Measurements from ENCODE around the gene ZDHHC9.

ZDHHC9 gene

DNA sequence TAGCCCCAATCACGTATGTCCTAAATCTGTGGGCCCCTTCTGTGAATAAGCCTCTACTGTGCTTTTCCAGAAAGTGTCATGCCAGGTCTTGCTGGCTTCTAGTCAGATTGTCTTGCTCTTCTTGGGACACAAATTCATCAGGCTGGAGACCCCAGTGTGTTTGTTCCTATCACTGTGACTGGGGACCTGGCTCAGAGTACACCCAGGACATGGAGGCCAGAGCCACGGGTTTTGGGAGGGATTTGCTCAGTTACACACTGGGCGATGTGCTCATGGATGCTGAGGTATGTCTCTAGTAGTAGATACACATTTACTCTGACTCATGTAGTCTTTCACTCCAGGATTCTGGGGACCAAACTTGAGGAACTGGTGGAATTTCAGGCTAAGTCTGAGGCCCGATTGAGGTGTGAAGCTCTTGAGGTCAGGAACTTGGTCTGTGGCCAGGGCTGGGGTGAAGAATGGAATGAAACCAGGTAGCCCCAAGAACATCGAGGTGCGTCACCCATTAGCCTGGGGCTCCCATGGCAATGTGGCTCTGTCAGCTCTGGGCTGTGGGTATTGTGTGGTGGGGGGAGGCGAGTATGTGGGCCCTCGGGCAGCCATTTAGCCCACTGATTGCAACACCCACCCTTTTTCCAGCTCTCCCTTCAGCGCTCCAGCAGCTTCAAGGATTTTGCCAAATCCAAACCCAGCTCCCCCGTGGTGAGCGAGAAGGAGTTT lies 56.2 kb downstream of the ZDHHC9 start:
- Histone ChIP-seq H3K9me3 (ENCODE audit: low read depth, low read length) (no peaks in the 10 kb centered on the region), H3K27ac (no peak overlapping the region), H3K9ac (ENCODE audit: insufficient read length) (no peak overlapping the region), H3K36me3 (ENCODE audit: insufficient read depth, low read length) (no peaks in the 10 kb centered on the region), H3K4me3 (no peak overlapping the region)
- TF ChIP-seq FOXP2 (optimal IDR thresholded peaks at IDR 0.05; ENCODE audit: control extremely low read depth, extremely low read length, insufficient read depth): no peak
- TF ChIP-seq POLR2AphosphoS5 (IDR thresholded peaks at IDR 0.05; ENCODE audit: borderline replicate concordance, low read depth, low read length): no peak
- no peak for TF ChIP-seq EZH2 (IDR thresholded peaks at IDR 0.05)
- no peak for DNase-seq (ENCODE audit: low read depth, low spot score)

DNA sequence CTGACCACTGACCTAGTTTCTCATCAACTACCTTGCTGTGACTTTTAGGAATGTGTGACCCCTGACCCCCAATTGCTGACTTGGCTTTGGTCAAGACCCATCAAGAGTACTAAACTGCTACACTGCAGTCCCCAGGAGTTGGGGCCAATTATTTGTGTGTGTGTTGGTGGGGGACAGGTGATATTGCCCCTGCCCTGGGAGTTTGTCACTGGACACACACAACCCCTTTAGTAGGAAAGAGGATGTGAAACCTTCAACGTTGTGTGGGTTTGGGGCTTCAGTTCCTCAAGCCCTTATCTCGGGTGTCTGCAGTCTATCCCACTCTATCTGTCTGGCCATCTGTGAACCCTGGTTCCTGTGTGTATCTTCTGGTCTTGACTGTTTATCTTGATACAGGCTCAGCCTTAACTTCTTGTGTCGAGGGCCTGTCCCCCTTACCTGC lies 57.5 kb downstream of the ZDHHC9 start:
- no peak for DNase-seq (ENCODE audit: low read depth, low spot score)
- H3K9ac ChIP-seq (ENCODE audit: insufficient read length): no peak overlapping the region
- H3K27ac ChIP-seq: no peak overlapping the region
- no peaks in the 10 kb centered on the region for H3K9me3 ChIP-seq (ENCODE audit: low read depth, low read length)
- no peak for TF ChIP-seq POLR2AphosphoS5 (IDR thresholded peaks at IDR 0.05; ENCODE audit: borderline replicate concordance, low read depth, low read length)
- no peak for TF ChIP-seq FOXP2 (optimal IDR thresholded peaks at IDR 0.05; ENCODE audit: control extremely low read depth, extremely low read length, insufficient read depth)
- no peak for TF ChIP-seq EZH2 (IDR thresholded peaks at IDR 0.05)
- no peaks in the 10 kb centered on the region for H3K36me3 ChIP-seq (ENCODE audit: insufficient read depth, low read length)
- H3K4me3 ChIP-seq: no peak overlapping the region

DNA sequence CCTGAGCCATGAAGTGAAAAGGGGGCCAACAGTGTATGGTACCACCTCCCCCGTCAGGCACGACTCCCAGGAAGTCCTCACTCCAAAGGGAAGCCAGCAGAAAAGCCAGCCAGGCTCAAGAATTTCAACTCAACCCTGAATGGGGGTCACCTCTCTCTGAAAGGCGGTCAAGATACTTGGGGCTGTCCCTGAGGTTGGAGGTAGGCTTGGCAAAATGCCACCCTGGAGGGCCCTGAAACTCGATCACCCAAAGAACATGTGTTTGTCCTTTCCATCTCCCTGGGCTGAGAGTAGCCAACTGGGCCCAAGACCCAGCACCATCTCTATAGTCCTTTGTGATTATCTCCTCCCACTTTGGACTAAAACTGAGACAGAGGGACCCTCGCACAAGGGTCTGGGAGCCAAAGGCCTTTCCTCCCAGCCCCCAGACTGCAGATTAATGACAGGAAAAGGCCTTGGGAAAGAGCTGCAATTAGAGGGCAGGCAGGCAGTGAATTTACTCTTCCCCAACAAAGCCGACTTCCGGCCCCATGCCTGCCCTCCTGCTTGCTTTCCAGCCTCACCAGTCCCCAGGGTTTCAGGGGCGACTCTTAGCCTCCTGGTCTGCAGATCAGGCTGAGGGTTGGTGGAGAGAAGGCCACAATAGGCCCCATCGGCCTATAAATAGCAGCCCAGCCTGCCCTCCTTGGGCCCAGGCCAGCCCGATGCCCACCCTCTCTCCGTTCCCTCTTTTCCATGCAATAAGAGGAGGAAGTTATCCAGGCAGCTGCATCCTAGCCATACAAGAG lies 58.3 kb downstream of the ZDHHC9 start:
- H3K27ac ChIP-seq: no peak overlapping the region

DNA sequence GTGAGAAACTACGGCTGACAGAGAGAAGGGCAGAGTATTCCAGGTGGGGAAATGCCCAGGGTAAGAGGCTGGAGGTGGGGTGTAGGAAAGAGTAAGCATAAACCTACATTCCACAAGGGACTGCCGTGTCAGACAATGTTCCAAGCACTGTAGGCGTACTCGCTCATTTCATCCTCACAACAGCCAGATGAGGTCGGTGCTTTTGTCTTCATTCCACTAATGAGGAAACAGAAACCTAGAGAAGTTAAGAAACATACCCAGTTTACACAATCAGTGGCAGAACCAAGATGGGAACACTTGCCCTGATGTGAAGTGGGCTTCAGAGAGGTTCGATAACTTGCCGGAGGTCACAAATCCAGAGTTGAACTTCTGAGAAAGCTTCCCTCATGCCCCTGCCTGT lies 59.3 kb downstream of the ZDHHC9 start:
- no peak overlapping the region for H3K9ac ChIP-seq (ENCODE audit: insufficient read length)
- DNase-seq (ENCODE audit: low read depth, low spot score): no peak
- TF ChIP-seq FOXP2 (optimal IDR thresholded peaks at IDR 0.05; ENCODE audit: control extremely low read depth, extremely low read length, insufficient read depth) (no peak), POLR2AphosphoS5 (IDR thresholded peaks at IDR 0.05; ENCODE audit: borderline replicate concordance, low read depth, low read length) (no peak), EZH2 (IDR thresholded peaks at IDR 0.05) (no peak)
- no peaks in the 10 kb centered on the region for H3K9me3 ChIP-seq (ENCODE audit: low read depth, low read length)
- H3K27ac ChIP-seq: no peak overlapping the region
- no peak overlapping the region for H3K4me3 ChIP-seq
- H3K36me3 ChIP-seq (ENCODE audit: insufficient read depth, low read length): no peaks in the 10 kb centered on the region

More for the DNA sequence above, 58.3 kb downstream of the ZDHHC9 start:
- Histone ChIP-seq H3K9ac (ENCODE audit: insufficient read length) (no peak overlapping the region), H3K36me3 (ENCODE audit: insufficient read depth, low read length) (no peaks in the 10 kb centered on the region), H3K9me3 (ENCODE audit: low read depth, low read length) (no peaks in the 10 kb centered on the region), H3K4me3 (no peak overlapping the region)
- no peak for TF ChIP-seq EZH2 (IDR thresholded peaks at IDR 0.05)
- no peak for TF ChIP-seq POLR2AphosphoS5 (IDR thresholded peaks at IDR 0.05; ENCODE audit: borderline replicate concordance, low read depth, low read length)
- TF ChIP-seq FOXP2 (optimal IDR thresholded peaks at IDR 0.05; ENCODE audit: control extremely low read depth, extremely low read length, insufficient read depth): no peak
- DNase-seq (ENCODE audit: low read depth, low spot score): no peak

DNA sequence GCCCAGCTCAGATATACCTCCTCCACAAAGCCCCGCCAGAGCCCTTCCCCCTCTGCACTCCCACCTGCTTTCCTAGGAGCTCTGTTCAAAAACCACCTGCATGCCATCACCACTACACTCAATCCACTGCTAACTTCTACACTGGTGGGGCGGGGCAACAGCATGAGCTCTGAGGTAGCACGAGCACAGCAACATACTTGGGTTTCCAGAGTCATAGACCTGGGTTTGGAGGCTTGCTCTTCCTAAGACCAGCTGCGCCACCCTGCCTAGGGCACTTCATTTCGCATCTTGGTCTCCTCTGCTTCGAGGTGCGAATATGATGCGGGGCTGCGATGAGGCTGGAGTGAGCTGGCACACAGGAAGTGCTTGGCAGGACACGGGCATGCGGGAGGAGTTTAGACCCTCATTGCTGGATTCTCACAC lies 60.4 kb downstream of the ZDHHC9 start:
- TF ChIP-seq POLR2AphosphoS5 (IDR thresholded peaks at IDR 0.05; ENCODE audit: borderline replicate concordance, low read depth, low read length) (no peak), EZH2 (IDR thresholded peaks at IDR 0.05) (no peak), FOXP2 (optimal IDR thresholded peaks at IDR 0.05; ENCODE audit: control extremely low read depth, extremely low read length, insufficient read depth) (no peak)
- H3K36me3 ChIP-seq (ENCODE audit: insufficient read depth, low read length): no peaks in the 10 kb centered on the region
- no peak overlapping the region for H3K27ac ChIP-seq
- no peak for DNase-seq (ENCODE audit: low read depth, low spot score)
- H3K9me3 ChIP-seq (ENCODE audit: low read depth, low read length): no peaks in the 10 kb centered on the region
- no peak overlapping the region for H3K9ac ChIP-seq (ENCODE audit: insufficient read length)
- H3K4me3 ChIP-seq: no peak overlapping the region

DNA sequence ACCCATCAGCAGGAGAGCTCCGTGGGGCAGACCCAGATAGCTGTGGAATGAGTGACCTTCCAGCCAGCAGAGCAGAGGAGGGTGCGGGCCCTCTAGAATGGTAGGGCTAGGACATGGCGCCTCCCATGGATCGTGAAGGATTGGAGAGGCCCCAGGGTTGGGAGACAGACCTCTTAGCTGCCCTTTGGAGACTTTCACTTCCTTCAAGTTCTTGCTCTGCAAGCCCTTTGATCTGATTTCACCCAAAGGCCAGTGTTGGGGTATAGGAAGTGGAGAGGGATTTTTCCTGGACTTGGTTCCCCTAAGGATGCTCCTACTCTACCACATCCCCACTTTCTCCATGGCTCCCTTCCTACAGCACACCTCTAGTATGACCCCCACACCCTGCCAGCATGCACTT lies 61.0 kb downstream of the ZDHHC9 start:
- H3K9me3 ChIP-seq (ENCODE audit: low read depth, low read length): no peaks in the 10 kb centered on the region
- DNase-seq (ENCODE audit: low read depth, low spot score): no peak
- H3K4me3 ChIP-seq: no peak overlapping the region
- no peak for TF ChIP-seq POLR2AphosphoS5 (IDR thresholded peaks at IDR 0.05; ENCODE audit: borderline replicate concordance, low read depth, low read length)
- no peak for TF ChIP-seq EZH2 (IDR thresholded peaks at IDR 0.05)
- TF ChIP-seq FOXP2 (optimal IDR thresholded peaks at IDR 0.05; ENCODE audit: control extremely low read depth, extremely low read length, insufficient read depth): no peak
- H3K27ac ChIP-seq: no peak overlapping the region
- H3K9ac ChIP-seq (ENCODE audit: insufficient read length): no peak overlapping the region
- H3K36me3 ChIP-seq (ENCODE audit: insufficient read depth, low read length): no peaks in the 10 kb centered on the region

DNA sequence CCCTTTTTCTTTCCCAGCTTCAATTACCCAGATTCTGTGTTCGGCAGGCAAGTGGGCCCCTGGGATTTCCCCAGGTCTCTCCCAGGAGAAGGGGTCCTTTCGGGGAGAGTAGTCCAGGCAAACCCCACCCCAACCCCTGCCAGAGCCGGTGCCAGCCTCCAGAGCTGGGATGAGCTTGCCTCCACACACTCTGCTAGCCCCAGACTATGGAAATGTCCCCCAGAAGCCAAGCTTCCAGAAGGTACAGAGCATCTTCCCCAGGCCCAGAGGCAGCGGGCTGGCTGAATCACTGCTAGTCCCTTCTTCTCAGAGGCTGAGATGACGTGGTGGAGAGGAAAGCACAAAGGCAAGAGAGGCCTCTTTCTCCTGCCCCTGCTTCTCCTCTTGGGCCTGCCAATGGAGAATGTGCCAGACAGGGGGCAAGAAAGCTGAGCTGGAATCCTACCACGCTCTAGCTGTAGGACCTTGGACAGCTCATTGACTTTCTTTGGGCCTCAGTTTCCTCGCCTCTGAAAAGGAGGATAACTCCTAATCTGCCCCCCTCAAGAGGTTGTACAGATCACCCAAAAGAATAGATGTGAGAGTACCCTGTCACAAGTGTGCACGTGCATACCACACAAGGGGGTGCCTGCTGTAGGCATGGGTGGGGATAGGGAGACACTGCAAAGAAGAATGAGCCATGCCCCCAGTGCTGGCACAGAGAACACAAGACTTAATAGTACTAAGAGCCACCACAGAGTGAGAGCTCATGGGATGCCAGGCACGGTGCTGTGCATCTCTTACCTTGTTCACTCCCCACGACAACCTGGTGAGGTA lies 61.8 kb downstream of the ZDHHC9 start:
- Histone ChIP-seq H3K4me3 (no peak overlapping the region), H3K27ac (no peak overlapping the region), H3K36me3 (ENCODE audit: insufficient read depth, low read length) (no peaks in the 10 kb centered on the region), H3K9ac (ENCODE audit: insufficient read length) (no peak overlapping the region), H3K9me3 (ENCODE audit: low read depth, low read length) (no peaks in the 10 kb centered on the region)
- no peak for DNase-seq (ENCODE audit: low read depth, low spot score)
- no peak for TF ChIP-seq EZH2 (IDR thresholded peaks at IDR 0.05)
- no peak for TF ChIP-seq POLR2AphosphoS5 (IDR thresholded peaks at IDR 0.05; ENCODE audit: borderline replicate concordance, low read depth, low read length)
- no peak for TF ChIP-seq FOXP2 (optimal IDR thresholded peaks at IDR 0.05; ENCODE audit: control extremely low read depth, extremely low read length, insufficient read depth)
